ENCODE measurements around the gene TYROBP. TPM values are rescaled to one million over a fixed set of nuclear protein-coding genes. Genes with fewer than 3 reads are reported as not detected.

TYROBP gene
- total and polyA plus RNA-seq, 2 of the 8 experiments (the other 6 are each of a cell fraction or from before 2014, with no cell fraction given) = 0.18 TPM; not detected in 1

DNA sequence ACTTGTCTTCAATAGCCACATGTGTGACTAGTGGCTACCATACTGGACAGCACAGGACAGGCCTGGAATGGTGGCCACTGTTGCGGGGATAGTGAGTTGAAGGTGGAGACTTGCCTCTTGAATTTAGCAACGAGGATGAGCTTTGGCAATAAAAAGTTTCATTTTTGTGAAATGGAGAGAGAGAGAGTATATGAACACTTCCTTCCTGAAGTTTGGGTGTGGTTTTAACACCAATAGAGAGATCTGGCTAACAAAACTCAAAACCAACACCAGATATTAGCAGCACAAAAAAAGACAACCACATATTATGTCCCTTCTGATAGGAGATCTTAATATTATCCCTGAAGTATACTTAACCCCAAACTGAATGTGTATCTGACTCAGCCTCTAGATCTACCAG is 21.8 kb upstream of the TYROBP start:
- ChIA-PET POLR2A (ENCODE audit: partially characterized antibody) (no interaction called here), CTCF (ENCODE audit: partially characterized antibody) (interaction anchor here (1.1 to 2.8 kb wide), 2 partner anchors 46 to 77 kb away, joined by 3 to 23 read pairs; partner anchors contain the start of gene NPHS1)
- Histone ChIP-seq H3K14ac (ENCODE audit: insufficient read length) (no peak overlapping the region), H2BK12ac (ENCODE audit: low read depth, low read length) (no peak overlapping the region), H2BK15ac (ENCODE audit: low read length) (no peak overlapping the region), H3K4me2 (ENCODE audit: insufficient read depth in 1 of 2, low read depth in 2 of 2, low read length in 2 of 2) (no peak overlapping the region), H3K23ac (ENCODE audit: insufficient read length) (no peak overlapping the region), H3K79me1 (ENCODE audit: low read depth, low read length) (no peaks in the 10 kb centered on the region), H4K8ac (ENCODE audit: extremely low read depth, insufficient read depth, low read length) (no peak overlapping the region), H4K91ac (replicated peaks; ENCODE audit: insufficient read length, low read length) (no peak overlapping the region), H3K23me2 (ENCODE audit: low read depth, low read length) (no peaks in the 10 kb centered on the region), H3K4ac (replicated peaks; ENCODE audit: insufficient read length, low read depth, low read length) (no peak overlapping the region), H3K36me3 (ENCODE audit: control insufficient read depth in 2 of 4, insufficient read depth in 4 of 4, low read length in 3 of 4) (no peaks in the 10 kb centered on the region), H3K4me1 (replicated peaks in 1 of 4; ENCODE audit: control insufficient read depth in 3 of 4, insufficient read depth in 4 of 4, low read length in 3 of 4) (peaks cover 0 to 5% (median 0%) of the 10 kb centered on the region in 4 experiments; a peak in 2 of 7 replicates), H2AFZ (ENCODE audit: low read length) (no peak overlapping the region), H3K79me2 (ENCODE audit: control insufficient read depth in 1 of 2, insufficient read depth in 2 of 2, low read length in 2 of 2) (no peaks in the 10 kb centered on the region), H3K27ac (ENCODE audit: low read depth, low read length) (no peak overlapping the region), H2BK5ac (ENCODE audit: low read depth, low read length) (no peak overlapping the region), H2AK5ac (ENCODE audit: low read depth, low read length) (no peak overlapping the region), H3K56ac (replicated peaks; ENCODE audit: insufficient read length, low read depth, low read length) (no peak overlapping the region), H3K27me3 (replicated peaks in 1 of 4; ENCODE audit: control insufficient read depth in 3 of 4, extremely low read depth in 1 of 4, insufficient read depth in 3 of 4, low read length in 3 of 4) (no peaks in the 10 kb centered on the region), H2BK120ac (replicated peaks; ENCODE audit: low read depth, low read length) (no peak overlapping the region), H3K9ac (replicated peaks in 1 of 4; ENCODE audit: extremely low read depth in 1 of 4, low read depth in 3 of 4, low read length in 3 of 4) (no peak overlapping the region), H3K18ac (ENCODE audit: extremely low read depth, low read length) (no peak overlapping the region), H3K9me3 (ENCODE audit: insufficient read depth in 2 of 2, low read depth in 1 of 2, low read length in 1 of 2) (peaks cover 0 to 3% of the 10 kb centered on the region in 2 experiments; a peak in 1 of 4 replicates), H3K4me3 (ENCODE audit: extremely low read depth in 1 of 4, insufficient read depth in 2 of 4, low read depth in 3 of 4, low read length in 4 of 4) (no peak overlapping the region), H4K20me1 (replicated peaks in 1 of 2; ENCODE audit: control insufficient read depth in 1 of 2, insufficient read depth in 2 of 2, low read length in 2 of 2) (no peaks in the 10 kb centered on the region), H4K5ac (ENCODE audit: insufficient read length, low read depth, low read length) (no peak overlapping the region), H2BK20ac (ENCODE audit: low read length) (no peak overlapping the region)
- 74% methylated on average over 2 of the region's 2 CpGs; no CpG with 5 or more reads in 1 of the 2 experiments for WGBS, 2 experiments (ENCODE audit: extremely low coverage in 1 of 2, insufficient coverage in 1 of 2, insufficient read length in 1 of 2, insufficient replicate concordance in 2 of 2, low coverage in 1 of 2, low lambda C conversion rate in 2 of 2, missing lambda C conversion rate in 1 of 2)
- no peak for DNase-seq (ENCODE audit: low read depth in 1 of 2, low spot score in 2 of 2)
- FAIRE-seq = no peak
- TF ChIP-seq RAD21 (IDR thresholded peaks at IDR 0.05 in 1 of 2, conservative IDR thresholded peaks at IDR 0.05 in 1 of 2; ENCODE audit: low read depth in 2 of 2, low read length in 2 of 2) (no peak), NANOG (IDR thresholded peaks at IDR 0.05; ENCODE audit: insufficient read depth, low read depth, low read length, poor library complexity, severe bottlenecking) (no peak), SAP30 (IDR thresholded peaks at IDR 0.05; ENCODE audit: insufficient read depth, insufficient replicate concordance, low read length) (no peak), SP1 (IDR thresholded peaks at IDR 0.05; ENCODE audit: low read depth, low read length) (no peak), POLR2AphosphoS5 (IDR thresholded peaks at IDR 0.05; ENCODE audit: low read depth, low read length) (no peak), MAFK (IDR thresholded peaks at IDR 0.05; ENCODE audit: low read depth, low read length) (no peak), PHF8 (conservative IDR thresholded peaks at IDR 0.05; ENCODE audit: low read depth, low read length) (no peak), GTF2F1 (IDR thresholded peaks at IDR 0.05; ENCODE audit: borderline replicate concordance, low read depth, low read length) (no peak), HDAC6 (IDR thresholded peaks at IDR 0.05; ENCODE audit: low read depth, low read length) (no peak), EZH2 (IDR thresholded peaks at IDR 0.05; ENCODE audit: low read depth, low read length, severe bottlenecking) (no peak), RBBP5 (IDR thresholded peaks at IDR 0.05; ENCODE audit: borderline replicate concordance, low read depth, low read length) (no peak), SUZ12 (IDR thresholded peaks at IDR 0.05; ENCODE audit: low read length) (no peak), YY1 (IDR thresholded peaks at IDR 0.05; ENCODE audit: low read depth, low read length) (no peak), BCL11A (IDR thresholded peaks at IDR 0.05; ENCODE audit: low read depth in 2 of 2, low read length in 2 of 2) (no peak)

Measured in H1 (cell line).